ENCODE data around the gene VPS4B.
"Not testable (repeated sequence)": the region's sequence is repeated elsewhere in the genome, so short reads cannot be mapped to it uniquely, and the experiment has no call there.

DNA sequence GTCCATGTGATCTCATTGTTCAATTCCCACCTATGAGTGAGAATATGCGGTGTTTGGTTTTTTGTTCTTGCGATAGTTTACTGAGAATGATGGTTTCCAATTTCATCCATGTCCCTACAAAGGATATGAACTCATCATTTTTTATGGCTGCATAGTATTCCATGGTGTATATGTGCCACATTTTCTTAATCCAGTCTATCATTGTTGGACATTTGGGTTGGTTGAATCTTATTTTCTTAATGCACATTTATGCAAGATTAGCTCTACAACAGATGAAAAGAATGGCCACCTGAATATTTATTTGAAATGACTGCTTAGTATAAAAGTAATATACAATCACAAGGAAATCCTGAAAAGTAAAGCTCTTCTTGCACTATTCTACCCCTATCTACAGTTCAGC is 58.9 kb downstream of the VPS4B start:
- not testable (repeated sequence) for TF ChIP-seq ZNF274 (IDR thresholded peaks at IDR 0.05; ENCODE audit: low read depth, low read length); SUZ12 (IDR thresholded peaks at IDR 0.05; ENCODE audit: extremely low read depth, insufficient read depth, insufficient read length); YY1 (IDR thresholded peaks at IDR 0.05; ENCODE audit: insufficient read depth, insufficient read length)
